ENCODE measurements around the gene FSD1L. TPM values are rescaled to one million over a fixed set of nuclear protein-coding genes. Genes with fewer than 3 reads are reported as not detected.

FSD1L gene
- total RNA-seq, 1 donor from 2014 or later: 19.8 TPM

DNA sequence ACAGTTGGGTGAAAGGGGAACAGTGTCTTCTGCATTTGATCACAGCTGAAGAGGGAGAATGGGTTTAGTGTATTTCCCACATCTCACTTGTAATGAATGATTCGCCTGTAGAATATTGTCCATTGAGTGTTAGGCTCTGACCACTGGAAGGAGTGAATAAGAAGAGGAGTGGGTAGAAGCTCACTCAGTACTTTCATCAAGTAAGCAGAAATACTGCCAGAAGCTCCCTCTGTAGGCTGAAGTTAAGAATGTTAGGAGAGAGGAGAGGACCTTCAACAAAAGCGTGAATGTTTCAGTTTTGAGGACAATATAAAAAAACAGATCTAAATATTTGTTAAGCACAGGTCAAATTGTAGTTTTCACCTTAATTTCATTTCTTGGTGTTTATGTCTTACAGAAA lies 27.5 kb downstream of the FSD1L start:
- no peak overlapping the region for H3K4me2 ChIP-seq
- Mint-ChIP-seq H3K9me3 (peaks cover 1% of the 10 kb centered on the region), H3K36me3 (peaks cover 12% of the 10 kb centered on the region), H3K27me3 (ENCODE audit: insufficient read depth, low read depth) (no peaks in the 10 kb centered on the region), H3K4me3 (no peak overlapping the region), H3K4me1 (no peaks in the 10 kb centered on the region), H3K27ac (no peak overlapping the region)
- TF ChIP-seq, protein P1, sequence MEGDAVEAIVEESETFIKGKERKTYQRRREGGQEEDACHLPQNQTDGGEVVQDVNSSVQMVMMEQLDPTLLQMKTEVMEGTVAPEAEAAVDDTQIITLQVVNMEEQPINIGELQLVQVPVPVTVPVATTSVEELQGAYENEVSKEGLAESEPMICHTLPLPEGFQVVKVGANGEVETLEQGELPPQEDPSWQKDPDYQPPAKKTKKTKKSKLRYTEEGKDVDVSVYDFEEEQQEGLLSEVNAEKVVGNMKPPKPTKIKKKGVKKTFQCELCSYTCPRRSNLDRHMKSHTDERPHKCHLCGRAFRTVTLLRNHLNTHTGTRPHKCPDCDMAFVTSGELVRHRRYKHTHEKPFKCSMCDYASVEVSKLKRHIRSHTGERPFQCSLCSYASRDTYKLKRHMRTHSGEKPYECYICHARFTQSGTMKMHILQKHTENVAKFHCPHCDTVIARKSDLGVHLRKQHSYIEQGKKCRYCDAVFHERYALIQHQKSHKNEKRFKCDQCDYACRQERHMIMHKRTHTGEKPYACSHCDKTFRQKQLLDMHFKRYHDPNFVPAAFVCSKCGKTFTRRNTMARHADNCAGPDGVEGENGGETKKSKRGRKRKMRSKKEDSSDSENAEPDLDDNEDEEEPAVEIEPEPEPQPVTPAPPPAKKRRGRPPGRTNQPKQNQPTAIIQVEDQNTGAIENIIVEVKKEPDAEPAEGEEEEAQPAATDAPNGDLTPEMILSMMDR (IDR thresholded peaks at IDR 0.05): peak; percentile 58
- no peak for TF ChIP-seq EZH2phosphoT487 (IDR thresholded peaks at IDR 0.05)
- peaks cover 4% of the 10 kb centered on the region for H3K36me3 ChIP-seq
- DNase-seq (ENCODE audit: low spot score): peak; percentile 37
- H3K27me3 ChIP-seq: no peaks in the 10 kb centered on the region
- no peak overlapping the region for H2AFZ ChIP-seq (replicated peaks)
- no peak overlapping the region for H3K4me3 ChIP-seq
- H3K9ac ChIP-seq: no peak overlapping the region
- H3K79me2 ChIP-seq (ENCODE audit: low read depth): peaks cover 10% of the 10 kb centered on the region
- H4K20me1 ChIP-seq (ENCODE audit: low read depth): peaks cover 20% of the 10 kb centered on the region
- no peaks in the 10 kb centered on the region for H3K4me1 ChIP-seq
- H3K27ac ChIP-seq: no peak overlapping the region
- H3F3A ChIP-seq (ENCODE audit: low read depth): peaks cover 10% of the 10 kb centered on the region
- H3K9me3 ChIP-seq (ENCODE audit: low read depth): no peaks in the 10 kb centered on the region

DNA sequence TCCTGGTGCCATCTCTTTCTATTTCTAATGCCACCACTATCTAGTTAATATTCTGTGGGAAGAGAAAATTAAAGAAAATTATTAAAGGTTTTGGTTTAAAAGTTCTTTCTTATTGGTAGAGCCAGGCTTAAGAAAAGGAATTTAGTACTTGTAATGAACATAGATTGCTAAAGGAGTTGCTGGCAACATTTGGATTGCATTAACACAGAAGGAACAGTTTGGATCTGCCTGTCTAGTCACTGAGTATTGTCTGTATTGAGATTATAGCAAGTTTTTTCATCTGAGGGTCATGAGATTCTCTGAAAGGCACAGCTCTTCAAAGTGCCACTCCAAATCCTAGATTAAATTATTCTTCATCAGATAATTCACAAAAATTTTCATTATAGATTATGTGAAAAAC lies 32.0 kb downstream of the FSD1L start:
- Histone ChIP-seq H3F3A (ENCODE audit: low read depth) (peaks cover 4% of the 10 kb centered on the region), H2AFZ (replicated peaks) (no peak overlapping the region), H4K20me1 (ENCODE audit: low read depth) (peaks cover 5% of the 10 kb centered on the region), H3K4me3 (no peak overlapping the region), H3K4me1 (no peaks in the 10 kb centered on the region), H3K9me3 (ENCODE audit: low read depth) (no peaks in the 10 kb centered on the region), H3K27me3 (no peaks in the 10 kb centered on the region), H3K36me3 (peaks cover 2% of the 10 kb centered on the region), H3K79me2 (ENCODE audit: low read depth) (peaks cover 10% of the 10 kb centered on the region), H3K4me2 (no peak overlapping the region), H3K27ac (no peak overlapping the region), H3K9ac (no peak overlapping the region)
- H3K4me1 Mint-ChIP-seq: no peaks in the 10 kb centered on the region
- H3K27ac Mint-ChIP-seq: no peak overlapping the region
- peaks cover 4% of the 10 kb centered on the region for H3K36me3 Mint-ChIP-seq
- no peak overlapping the region for H3K4me3 Mint-ChIP-seq
- H3K27me3 Mint-ChIP-seq (ENCODE audit: insufficient read depth, low read depth): no peaks in the 10 kb centered on the region
- no peaks in the 10 kb centered on the region for H3K9me3 Mint-ChIP-seq
- DNase-seq (ENCODE audit: low spot score): no peak
- TF ChIP-seq EZH2phosphoT487 (IDR thresholded peaks at IDR 0.05): no peak
- TF ChIP-seq EZH2 (IDR thresholded peaks at IDR 0.05): no peak
- TF ChIP-seq, protein P1 (IDR thresholded peaks at IDR 0.05): no peak

DNA sequence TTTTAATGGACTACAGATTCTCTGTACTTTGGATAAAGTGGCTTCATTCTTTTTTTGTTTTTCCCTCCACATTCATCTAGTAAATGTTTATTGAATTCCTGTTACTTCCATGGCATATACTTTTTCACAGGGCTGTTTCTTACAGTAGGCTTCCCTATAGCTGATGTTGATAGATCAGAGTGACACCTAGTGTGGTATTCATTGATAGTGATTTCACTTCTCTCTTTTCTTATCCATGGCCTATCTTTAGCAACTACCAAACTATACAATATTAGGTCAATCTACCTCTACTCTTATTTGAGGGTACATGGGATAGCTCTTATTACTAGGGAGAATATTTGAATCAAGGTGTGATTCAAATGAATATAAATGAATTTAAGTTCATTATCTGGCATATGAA lies 35.8 kb downstream of the FSD1L start:
- no peak overlapping the region for H3K27ac Mint-ChIP-seq
- H3K36me3 Mint-ChIP-seq: peaks cover 24% of the 10 kb centered on the region
- no peak overlapping the region for H3K4me3 Mint-ChIP-seq
- H3K27ac ChIP-seq: no peak overlapping the region
- no peaks in the 10 kb centered on the region for H3K27me3 Mint-ChIP-seq (ENCODE audit: insufficient read depth, low read depth)
- H3K79me2 ChIP-seq (ENCODE audit: low read depth): no peaks in the 10 kb centered on the region
- H3K4me2 ChIP-seq: no peak overlapping the region
- H3K9me3 Mint-ChIP-seq: no peaks in the 10 kb centered on the region
- no peaks in the 10 kb centered on the region for H3K4me1 Mint-ChIP-seq
- peaks cover 13% of the 10 kb centered on the region for H3K36me3 ChIP-seq
- no peaks in the 10 kb centered on the region for H3F3A ChIP-seq (ENCODE audit: low read depth)
- H3K9me3 ChIP-seq (ENCODE audit: low read depth): no peaks in the 10 kb centered on the region
- no peak overlapping the region for H2AFZ ChIP-seq (replicated peaks)
- H3K9ac ChIP-seq: no peak overlapping the region
- H3K27me3 ChIP-seq: no peaks in the 10 kb centered on the region
- no peaks in the 10 kb centered on the region for H4K20me1 ChIP-seq (ENCODE audit: low read depth)
- TF ChIP-seq, protein P1 (IDR thresholded peaks at IDR 0.05): no peak
- TF ChIP-seq EZH2 (IDR thresholded peaks at IDR 0.05): no peak
- no peak overlapping the region for H3K4me3 ChIP-seq
- H3K4me1 ChIP-seq: no peaks in the 10 kb centered on the region
- no peak for DNase-seq (ENCODE audit: low spot score)

Data from neural progenitor cell (in vitro differentiated cells).